T-helper 1 cell (primary cell): ENCODE results near the gene NBPF12.
"Not testable (repeated sequence)": the region's sequence is repeated elsewhere in the genome, so short reads cannot be mapped to it uniquely, and the experiment has no call there.

Experiments used
- DNase-seq, 5 donors: peaks; one replicate each; pipeline ENCODE4 v3.0.0-alpha.2; 2012 to 2020

Gene NBPF12

GRCh38 chr1:146987502-146987901 lies 49.4 kb downstream of the NBPF12 start:
- DNase-seq: not testable (repeated sequence)

- not testable (repeated sequence) for DNase-seq
These were observed 51.3 kb downstream of the NBPF12 start for GRCh38 chr1:146989455-146989854.

- DNase-seq: not testable (repeated sequence)
These were observed 70.4 kb downstream of the NBPF12 start for GRCh38 chr1:147008495-147008894.

- DNase-seq: not testable (repeated sequence)
These were observed 88.9 kb downstream of the NBPF12 start for GRCh38 chr1:147026975-147027374.

GRCh38 chr1:147030066-147030653 lies 92.0 kb downstream of the NBPF12 start:
- not testable (repeated sequence) for DNase-seq

GRCh38 chr1:147039916-147040315 lies 101.8 kb downstream of the NBPF12 start:
- no peak for DNase-seq

- DNase-seq: not testable (repeated sequence)
These were observed 104.8 kb downstream of the NBPF12 start for GRCh38 chr1:147042891-147043290.

GRCh38 chr1:147044511-147044910 lies 106.4 kb downstream of the NBPF12 start:
- DNase-seq: not testable (repeated sequence)
